A673 (cell line): ENCODE results near the gene DOCK6.

Experiments
- CTCF ChIP-seq: fragments of 300-800, 200-600 bp; sonication (generic); conservative IDR thresholded peaks from 2 replicates; pipeline ENCODE4 v1.5.1; 2017; ENCODE audit warnings: low read depth, mild to moderate bottlenecking, antibody characterized with exemption, low read length, moderate library complexity, mixed read lengths
- EZH2 ChIP-seq: fragments of 200-600 bp; sonication (generic); IDR thresholded peaks from 2 replicates; pipeline ENCODE4 v1.6.1; 2017; ENCODE audit warnings: borderline replicate concordance, low read depth, mild to moderate bottlenecking, mixed read lengths, antibody characterized with exemption, low read length; ENCODE audit not compliant: poor library complexity, severe bottlenecking

DNA sequence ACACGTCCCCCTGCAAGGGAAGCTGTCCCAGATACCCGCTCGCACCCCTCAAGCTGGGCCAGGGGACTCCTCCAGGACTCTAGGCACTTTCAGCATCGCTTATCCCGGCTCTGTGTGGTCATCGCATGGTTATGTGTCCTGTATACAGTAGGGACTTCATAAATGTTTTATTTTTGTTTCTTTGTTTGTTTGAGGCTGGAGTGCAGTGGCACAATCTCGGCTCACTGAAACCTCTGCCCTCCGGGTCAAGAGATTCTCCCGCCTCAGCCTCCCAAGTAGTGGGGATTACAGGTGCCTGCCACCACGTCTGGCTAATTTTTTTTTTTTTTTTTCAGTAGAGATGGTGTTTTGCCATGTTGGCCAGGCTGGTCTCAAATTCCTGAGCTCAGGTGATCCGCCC is 15.4 kb downstream of the DOCK6 start:
- no peak for TF ChIP-seq CTCF
- no peak for TF ChIP-seq EZH2
